HG03460 (cell line): Measurements from ENCODE around the gene TRAF1.

Source experiments
- ATAC-seq: cut with Tn5 transposase; IDR thresholded peaks from one replicate; pipeline ENCODE4 v1.9.1; 2021; ENCODE audit not compliant: unreplicated experiment

The TRAF1 gene

GRCh38 chr9:120853198-120853597 is 73.4 kb downstream of the TRAF1 start:
- no peak for ATAC-seq
